Gastrocnemius medialis (tissue), 4 donors: ENCODE data around the gene ICOSLG.

Source experiments
- POLR2A ChIP-seq, 2 donors: fragments of 450-650 bp; IDR thresholded peaks; one replicate each; pipeline ENCODE4 v1.6.1; 2017; ENCODE audit warnings: antibody characterized with exemption in 2 of 2, mild to moderate bottlenecking in 2 of 2, moderate library complexity in 2 of 2
- TF ChIP-seq, protein P1 (sequence below), 5 experiments: fragments of 450-650 bp in 3 of 5; fragments of 200-600 bp in 2 of 5; sonication (generic) in 2 of 5; IDR thresholded peaks in 4 of 5; conservative IDR thresholded peaks in 1 of 5; 1 replicate in 4 of 5; 2 replicates in 1 of 5; pipeline ENCODE4 v1.5.1; 2016 to 2019; ENCODE audit warnings: antibody characterized with exemption in 5 of 5, mild to moderate bottlenecking in 3 of 5, moderate library complexity in 3 of 5

DNA sequence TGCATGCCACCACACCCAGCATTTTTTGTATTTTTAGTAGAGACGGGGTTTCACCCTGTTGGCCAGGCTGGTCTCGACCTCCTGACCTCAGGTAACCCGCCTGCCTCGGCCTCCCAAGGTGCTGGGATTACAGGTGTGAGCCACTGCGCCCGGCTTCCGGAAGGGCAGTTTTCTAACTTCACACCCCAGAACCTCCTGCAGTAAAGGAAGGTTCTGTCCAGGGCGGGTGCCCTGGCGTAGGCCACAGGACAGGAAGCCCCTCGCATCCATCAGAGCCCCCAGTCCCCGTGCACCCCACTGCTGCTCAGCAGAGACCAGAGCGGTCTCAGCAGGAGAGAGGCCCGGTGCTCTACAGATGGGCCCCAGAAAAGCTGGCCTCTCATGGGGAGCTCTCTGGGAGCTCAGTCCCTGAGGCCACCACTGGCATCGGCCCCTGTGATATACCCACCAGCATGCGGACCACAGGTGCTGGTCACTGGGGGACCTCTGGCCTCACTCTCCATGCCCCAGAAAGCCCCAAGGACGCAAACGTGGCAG is 25.1 kb upstream of the ICOSLG start:
- no peak for TF ChIP-seq POLR2A (IDR thresholded peaks at IDR 0.05)
- TF ChIP-seq, protein P1, sequence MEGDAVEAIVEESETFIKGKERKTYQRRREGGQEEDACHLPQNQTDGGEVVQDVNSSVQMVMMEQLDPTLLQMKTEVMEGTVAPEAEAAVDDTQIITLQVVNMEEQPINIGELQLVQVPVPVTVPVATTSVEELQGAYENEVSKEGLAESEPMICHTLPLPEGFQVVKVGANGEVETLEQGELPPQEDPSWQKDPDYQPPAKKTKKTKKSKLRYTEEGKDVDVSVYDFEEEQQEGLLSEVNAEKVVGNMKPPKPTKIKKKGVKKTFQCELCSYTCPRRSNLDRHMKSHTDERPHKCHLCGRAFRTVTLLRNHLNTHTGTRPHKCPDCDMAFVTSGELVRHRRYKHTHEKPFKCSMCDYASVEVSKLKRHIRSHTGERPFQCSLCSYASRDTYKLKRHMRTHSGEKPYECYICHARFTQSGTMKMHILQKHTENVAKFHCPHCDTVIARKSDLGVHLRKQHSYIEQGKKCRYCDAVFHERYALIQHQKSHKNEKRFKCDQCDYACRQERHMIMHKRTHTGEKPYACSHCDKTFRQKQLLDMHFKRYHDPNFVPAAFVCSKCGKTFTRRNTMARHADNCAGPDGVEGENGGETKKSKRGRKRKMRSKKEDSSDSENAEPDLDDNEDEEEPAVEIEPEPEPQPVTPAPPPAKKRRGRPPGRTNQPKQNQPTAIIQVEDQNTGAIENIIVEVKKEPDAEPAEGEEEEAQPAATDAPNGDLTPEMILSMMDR (IDR thresholded peaks at IDR 0.05 in 4 of 5, conservative IDR thresholded peaks at IDR 0.05 in 1 of 5) = no peak
